HL-60 (cell line): Measurements from ENCODE around the gene MYH11.

Experiments
- CTCF ChIP-seq: IDR thresholded peaks from one replicate; pipeline ENCODE4 v1.5.1; 2011; ENCODE audit warnings: low read length, control low read depth, inconsistent platforms; ENCODE audit not compliant: insufficient read depth
- GABPA ChIP-seq: IDR thresholded peaks from 2 replicates; pipeline ENCODE4 v1.6.1; 2012; ENCODE audit warnings: low read depth
- POLR2AphosphoS5 ChIP-seq: IDR thresholded peaks from 2 replicates; pipeline ENCODE4 v1.6.1; 2012; ENCODE audit warnings: low read depth
- REST ChIP-seq: IDR thresholded peaks from 2 replicates; pipeline ENCODE4 v1.6.1; 2012; ENCODE audit warnings: low read depth; ENCODE audit not compliant: insufficient replicate concordance
- SPI1 ChIP-seq: IDR thresholded peaks from 2 replicates; pipeline ENCODE4 v1.6.1; 2012; ENCODE audit warnings: low read depth, mild to moderate bottlenecking, borderline replicate concordance

GRCh38 chr16:15894571-15895374, 37.9 kb upstream of the MYH11 start:
- TF ChIP-seq POLR2AphosphoS5 (no peak), CTCF (no peak), REST (no peak), GABPA (no peak), SPI1 (no peak)
